C4-2B (cell line): ENCODE measurements around the gene SLC25A1.

Experiments
- H3K27ac ChIP-seq: fragments of 450-650 bp; 2 replicates; pipeline ENCODE4 v1.5.1; 2017
- CTCF ChIP-seq: fragments of 450-650 bp; conservative IDR thresholded peaks from 2 replicates; pipeline ENCODE4 v1.5.1; 2017; ENCODE audit warnings: mild to moderate bottlenecking
- ZFX ChIP-seq: fragments of 450-650 bp; IDR thresholded peaks from 2 replicates; pipeline ENCODE4 v1.6.1; 2017

SLC25A1 gene

GRCh38 chr22:19146215-19146968, 32.1 kb downstream of the SLC25A1 start:
- no peak overlapping the region for H3K27ac ChIP-seq
- TF ChIP-seq ZFX, result peak; percentile 24; the same call in 1 of the 2 replicates
- TF ChIP-seq CTCF, result no peak

- TF ChIP-seq ZFX (no peak), CTCF (no peak)
- H3K27ac ChIP-seq, result peak overlapping the region; percentile 68
Measured at GRCh38 chr22:19143967-19144400, 34.6 kb downstream of the SLC25A1 start.

- H3K27ac ChIP-seq, result peak overlapping the region; percentile 68
- TF ChIP-seq CTCF (no peak), ZFX (no peak)
Measured at GRCh38 chr22:19143212-19143611, 35.3 kb downstream of the SLC25A1 start.

GRCh38 chr22:19142394-19142793, 36.1 kb downstream of the SLC25A1 start:
- TF ChIP-seq ZFX, result no peak
- no peak overlapping the region for H3K27ac ChIP-seq

- no peak overlapping the region for H3K27ac ChIP-seq
- no peak for TF ChIP-seq ZFX
- TF ChIP-seq CTCF, result no peak
Measured at GRCh38 chr22:19139974-19140373, 38.6 kb downstream of the SLC25A1 start.

- H3K27ac ChIP-seq, result no peak overlapping the region
- no peak for TF ChIP-seq ZFX
- no peak for TF ChIP-seq CTCF
Measured at GRCh38 chr22:19139001-19139356, 39.6 kb downstream of the SLC25A1 start.

- H3K27ac ChIP-seq, result no peak overlapping the region
- TF ChIP-seq ZFX (no peak), CTCF (no peak)
Measured at GRCh38 chr22:19138217-19139000, 40.1 kb downstream of the SLC25A1 start.
